VCaP (cell line): ENCODE measurements around the gene PARP1.

ENCODE experiments used
- H3K27ac ChIP-seq: fragments of 450-650 bp; 2 replicates; pipeline ENCODE4 v1.5.1; 2017
- CTCF ChIP-seq: fragments of 450-650 bp; conservative IDR thresholded peaks from 2 replicates; pipeline ENCODE4 v1.5.1; 2017; ENCODE audit warnings: mild to moderate bottlenecking, moderate library complexity

Gene PARP1

GRCh38 chr1:226382030-226382429, 25.9 kb downstream of the PARP1 start:
- peak overlapping the region; percentile 35; the same call in 1 of the 2 replicates for H3K27ac ChIP-seq
- no peak for TF ChIP-seq CTCF

- no peak for TF ChIP-seq CTCF
- H3K27ac ChIP-seq, result peak overlapping the region; percentile 35; the same call in 1 of the 2 replicates
Measured at GRCh38 chr1:226381226-226381998, 26.5 kb downstream of the PARP1 start.

GRCh38 chr1:226378071-226378470, 29.8 kb downstream of the PARP1 start:
- no peak for TF ChIP-seq CTCF
- H3K27ac ChIP-seq, result no peak overlapping the region

- no peak for TF ChIP-seq CTCF
- no peak overlapping the region for H3K27ac ChIP-seq
Measured at GRCh38 chr1:226376300-226376699, 31.6 kb downstream of the PARP1 start.

GRCh38 chr1:226373376-226373775, 34.5 kb downstream of the PARP1 start:
- H3K27ac ChIP-seq, result no peak overlapping the region
- TF ChIP-seq CTCF, result no peak

GRCh38 chr1:226372885-226373284, 35.0 kb downstream of the PARP1 start:
- H3K27ac ChIP-seq, result no peak overlapping the region
- TF ChIP-seq CTCF, result no peak

GRCh38 chr1:226371866-226372490, 35.9 kb downstream of the PARP1 start:
- no peak overlapping the region for H3K27ac ChIP-seq
- TF ChIP-seq CTCF, result no peak
